ENCODE measurements around the gene CNOT11. TPM values are rescaled to one million over a fixed set of nuclear protein-coding genes. Genes with fewer than 3 reads are reported as not detected.

The CNOT11 gene
- total RNA-seq, 1 experiment from 2014 or later, result 67.7 TPM

DNA sequence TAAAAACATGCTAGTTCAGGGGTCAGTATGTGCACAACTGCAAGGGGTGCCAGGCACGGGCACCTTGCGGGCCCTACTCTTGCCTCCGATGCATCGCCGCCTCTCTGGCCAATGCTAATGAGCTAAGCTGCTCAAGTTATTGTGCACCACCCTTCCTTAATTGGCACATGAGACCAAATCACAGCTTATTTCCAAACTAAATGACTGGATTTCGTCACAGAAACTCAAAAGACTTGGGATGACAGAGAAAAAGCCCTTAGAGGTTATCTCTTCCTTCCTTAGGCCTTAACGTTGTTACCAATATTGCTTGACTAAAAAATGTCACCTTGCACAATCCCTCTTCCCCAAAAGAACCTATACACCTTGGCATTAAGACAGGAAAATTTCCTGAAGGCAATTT is 48.1 kb downstream of the CNOT11 start:
- Mint-ChIP-seq H3K36me3 (ENCODE audit: insufficient read depth, unreplicated experiment) (peaks cover 19% of the 10 kb centered on the region), H3K27me3 (ENCODE audit: unreplicated experiment) (no peaks in the 10 kb centered on the region), H3K4me3 (ENCODE audit: low read depth, unreplicated experiment) (no peak overlapping the region), H3K27ac (ENCODE audit: unreplicated experiment) (no peak overlapping the region), H3K9me3 (ENCODE audit: low read depth, unreplicated experiment) (no peaks in the 10 kb centered on the region), H3K4me1 (ENCODE audit: low read depth, unreplicated experiment) (peaks cover 40% of the 10 kb centered on the region)
- intact Hi-C loops (cut with micrococcal nuclease; ENCODE audit: unreplicated experiment), result no loop called here
- no peak for DNase-seq
- BruUV-seq (replicated peaks), result no TSS peak
- TF ChIP-seq, protein P1, sequence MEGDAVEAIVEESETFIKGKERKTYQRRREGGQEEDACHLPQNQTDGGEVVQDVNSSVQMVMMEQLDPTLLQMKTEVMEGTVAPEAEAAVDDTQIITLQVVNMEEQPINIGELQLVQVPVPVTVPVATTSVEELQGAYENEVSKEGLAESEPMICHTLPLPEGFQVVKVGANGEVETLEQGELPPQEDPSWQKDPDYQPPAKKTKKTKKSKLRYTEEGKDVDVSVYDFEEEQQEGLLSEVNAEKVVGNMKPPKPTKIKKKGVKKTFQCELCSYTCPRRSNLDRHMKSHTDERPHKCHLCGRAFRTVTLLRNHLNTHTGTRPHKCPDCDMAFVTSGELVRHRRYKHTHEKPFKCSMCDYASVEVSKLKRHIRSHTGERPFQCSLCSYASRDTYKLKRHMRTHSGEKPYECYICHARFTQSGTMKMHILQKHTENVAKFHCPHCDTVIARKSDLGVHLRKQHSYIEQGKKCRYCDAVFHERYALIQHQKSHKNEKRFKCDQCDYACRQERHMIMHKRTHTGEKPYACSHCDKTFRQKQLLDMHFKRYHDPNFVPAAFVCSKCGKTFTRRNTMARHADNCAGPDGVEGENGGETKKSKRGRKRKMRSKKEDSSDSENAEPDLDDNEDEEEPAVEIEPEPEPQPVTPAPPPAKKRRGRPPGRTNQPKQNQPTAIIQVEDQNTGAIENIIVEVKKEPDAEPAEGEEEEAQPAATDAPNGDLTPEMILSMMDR (IDR thresholded peaks at IDR 0.05; ENCODE audit: unreplicated experiment), result no peak
- CTCF ChIA-PET, result no interaction called here

DNA sequence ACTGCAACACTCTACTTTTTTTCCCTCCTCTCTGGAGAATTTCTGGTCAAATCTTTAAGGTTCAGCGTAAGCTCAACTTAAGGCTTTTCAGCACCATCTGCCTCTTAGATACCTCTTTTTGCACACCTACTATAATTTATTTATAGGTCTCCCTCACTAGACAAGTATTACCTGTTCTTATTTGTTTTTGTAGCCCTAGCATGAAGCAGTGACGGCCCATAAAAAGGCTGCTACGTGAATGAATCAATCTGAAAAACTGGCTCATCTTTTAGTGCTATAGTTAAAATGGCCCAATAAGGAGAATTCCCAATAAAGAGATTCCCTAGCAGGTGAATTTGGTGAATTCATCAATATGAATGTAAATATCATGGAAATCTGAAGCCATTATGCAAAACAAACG is 49.3 kb downstream of the CNOT11 start:
- H3K36me3 Mint-ChIP-seq (ENCODE audit: insufficient read depth, unreplicated experiment), result peaks cover 24% of the 10 kb centered on the region

GRCh38 chr2:101303688-101304087 is 51.0 kb downstream of the CNOT11 start:
- H3K36me3 Mint-ChIP-seq (ENCODE audit: insufficient read depth, unreplicated experiment), result peaks cover 32% of the 10 kb centered on the region
- TF ChIP-seq, protein P1 (IDR thresholded peaks at IDR 0.05; ENCODE audit: unreplicated experiment), result no peak
- intact Hi-C loops (cut with micrococcal nuclease; ENCODE audit: unreplicated experiment), result no loop called here
- peaks cover 46% of the 10 kb centered on the region for H3K4me1 Mint-ChIP-seq (ENCODE audit: low read depth, unreplicated experiment)
- no peaks in the 10 kb centered on the region for H3K27me3 Mint-ChIP-seq (ENCODE audit: unreplicated experiment)
- CTCF ChIA-PET, result no interaction called here
- H3K9me3 Mint-ChIP-seq (ENCODE audit: low read depth, unreplicated experiment), result no peaks in the 10 kb centered on the region
- no peak overlapping the region for H3K27ac Mint-ChIP-seq (ENCODE audit: unreplicated experiment)
- H3K4me3 Mint-ChIP-seq (ENCODE audit: low read depth, unreplicated experiment), result no peak overlapping the region
- DNase-seq, result no peak
- BruUV-seq (replicated peaks), result no TSS peak

More for the DNA sequence above, 49.3 kb downstream of the CNOT11 start:
- no peak overlapping the region for H3K4me3 Mint-ChIP-seq (ENCODE audit: low read depth, unreplicated experiment)
- CTCF ChIA-PET, result interaction anchor here (1.0 kb wide), 1 partner anchor 40 kb away, joined by 3 read pairs; no protein-coding TSS in a partner anchor
- DNase-seq, result no peak
- TF ChIP-seq, protein P1 (IDR thresholded peaks at IDR 0.05; ENCODE audit: unreplicated experiment), result no peak
- H3K9me3 Mint-ChIP-seq (ENCODE audit: low read depth, unreplicated experiment), result no peaks in the 10 kb centered on the region
- H3K4me1 Mint-ChIP-seq (ENCODE audit: low read depth, unreplicated experiment), result peaks cover 46% of the 10 kb centered on the region
- H3K27ac Mint-ChIP-seq (ENCODE audit: unreplicated experiment), result no peak overlapping the region
- no peaks in the 10 kb centered on the region for H3K27me3 Mint-ChIP-seq (ENCODE audit: unreplicated experiment)
- BruUV-seq (replicated peaks), result no TSS peak
- intact Hi-C loops (cut with micrococcal nuclease; ENCODE audit: unreplicated experiment), result no loop called here

GRCh38 chr2:101305035-101305434 is 52.3 kb downstream of the CNOT11 start:
- Mint-ChIP-seq H3K4me3 (ENCODE audit: low read depth, unreplicated experiment) (peak overlapping the region; percentile 73), H3K4me1 (ENCODE audit: low read depth, unreplicated experiment) (peaks cover 40% of the 10 kb centered on the region), H3K9me3 (ENCODE audit: low read depth, unreplicated experiment) (no peaks in the 10 kb centered on the region), H3K36me3 (ENCODE audit: insufficient read depth, unreplicated experiment) (peaks cover 38% of the 10 kb centered on the region), H3K27ac (ENCODE audit: unreplicated experiment) (peak overlapping the region; percentile 76), H3K27me3 (ENCODE audit: unreplicated experiment) (no peaks in the 10 kb centered on the region)
- BruUV-seq (replicated peaks), result no TSS peak
- TF ChIP-seq, protein P1 (IDR thresholded peaks at IDR 0.05; ENCODE audit: unreplicated experiment), result no peak
- CTCF ChIA-PET, result interaction anchor here (1.0 kb wide), 1 partner anchor 23 kb away, joined by 4 read pairs; no protein-coding TSS in a partner anchor
- intact Hi-C loops (cut with micrococcal nuclease; ENCODE audit: unreplicated experiment), result no loop called here
- DNase-seq, result no peak

All from Calu3 (cell line).